ENCODE results near the gene CRACDL.

- TF ChIP-seq POLR2A (IDR thresholded peaks at IDR 0.05) (no peak), CTCF (IDR thresholded peaks at IDR 0.05) (no peak)
Observed at GRCh38 chr2:98911126-98911375, 25.0 kb downstream of the CRACDL start.

Measured in adrenal gland (tissue), 5 donors.